HEK293 (cell line): ENCODE results near the gene SNCAIP.

Experiments
- EGR2 ChIP-seq: fragments of 450-650 bp; formaldehyde crosslinking; IDR thresholded peaks from 2 replicates; pipeline ENCODE4 v1.5.1; 2016; ENCODE audit warnings: low read depth, missing biosample characterization, missing genetic modification characterization
- FEZF1 ChIP-seq: fragments of 450-650 bp; formaldehyde crosslinking; IDR thresholded peaks from 2 replicates; pipeline ENCODE4 v1.5.1; 2016; ENCODE audit warnings: missing biosample characterization, missing genetic modification characterization
- HOXC10 ChIP-seq: sonication (generic); formaldehyde crosslinking; IDR thresholded peaks from 2 replicates; pipeline ENCODE4 v1.8.1; 2023; ENCODE audit warnings: mild to moderate bottlenecking, missing genetic modification reagents
- KLF16 ChIP-seq: fragments of 450-650 bp; formaldehyde crosslinking; IDR thresholded peaks from 2 replicates; pipeline ENCODE4 v1.5.1; 2017; ENCODE audit warnings: missing biosample characterization, missing genetic modification characterization
- SETDB1 ChIP-seq: IDR thresholded peaks from one replicate; pipeline ENCODE4 v1.6.1; 2017; ENCODE audit warnings: mild to moderate bottlenecking, low read length, moderate library complexity, mixed read lengths; ENCODE audit not compliant: insufficient read length
- ZBTB1 ChIP-seq: fragments of 450-650 bp; formaldehyde crosslinking; IDR thresholded peaks from 2 replicates; pipeline ENCODE4 v1.5.1; 2016; ENCODE audit warnings: missing biosample characterization, missing genetic modification characterization
- ZFP3 ChIP-seq: fragments of 450-650 bp; formaldehyde crosslinking; IDR thresholded peaks from 2 replicates; pipeline ENCODE4 v1.5.1; 2016; ENCODE audit warnings: low read depth, missing biosample characterization, missing genetic modification characterization
- ZIC2 ChIP-seq: fragments of 450-650 bp; formaldehyde crosslinking; IDR thresholded peaks from 2 replicates; pipeline ENCODE4 v1.5.1; 2016; ENCODE audit warnings: missing biosample characterization, missing genetic modification characterization
- ZNF121 ChIP-seq: fragments of 450-650 bp; formaldehyde crosslinking; IDR thresholded peaks from 2 replicates; pipeline ENCODE4 v1.5.1; 2016; ENCODE audit warnings: missing biosample characterization, missing genetic modification characterization
- ZNF132 ChIP-seq: fragments of 450-650 bp; formaldehyde crosslinking; IDR thresholded peaks from 2 replicates; pipeline ENCODE4 v1.5.1; 2017; ENCODE audit warnings: missing biosample characterization, missing genetic modification characterization, borderline replicate concordance
- ZNF140 ChIP-seq: fragments of 450-650 bp; formaldehyde crosslinking; IDR thresholded peaks from 2 replicates; pipeline ENCODE4 v1.5.1; 2016; ENCODE audit warnings: missing biosample characterization, missing genetic modification characterization
- ZNF169 ChIP-seq: fragments of 450-650 bp; formaldehyde crosslinking; IDR thresholded peaks from 2 replicates; pipeline ENCODE4 v1.5.1; 2016; ENCODE audit warnings: missing biosample characterization, missing genetic modification characterization
- ZNF214 ChIP-seq: fragments of 450-650 bp; formaldehyde crosslinking; IDR thresholded peaks from 2 replicates; pipeline ENCODE4 v1.5.1; 2017; ENCODE audit warnings: missing biosample characterization, mild to moderate bottlenecking, missing genetic modification characterization, borderline replicate concordance
- ZNF223 ChIP-seq: fragments of 450-650 bp; formaldehyde crosslinking; IDR thresholded peaks from 2 replicates; pipeline ENCODE4 v1.5.1; 2016; ENCODE audit warnings: missing biosample characterization, missing genetic modification characterization
- ZNF274 ChIP-seq, 2 experiments: fragments of 200-500 bp in 1 of 2; fragments of 450-650 bp in 1 of 2; sonication (Bioruptor generic) in 1 of 2; formaldehyde crosslinking in 1 of 2; IDR thresholded peaks; 2 replicates each; pipeline versions ENCODE4 v1.5.1 to v1.6.1; 2014 to 2016; ENCODE audit warnings: borderline replicate concordance in 1 of 2, inconsistent platforms in 1 of 2, low read length in 1 of 2, missing biosample characterization in 1 of 2, missing genetic modification characterization in 1 of 2
- ZNF311 ChIP-seq: fragments of 450-650 bp; formaldehyde crosslinking; IDR thresholded peaks from 2 replicates; pipeline ENCODE4 v1.5.1; 2017; ENCODE audit warnings: missing biosample characterization, missing genetic modification characterization, borderline replicate concordance
- ZNF416 ChIP-seq: fragments of 450-650 bp; formaldehyde crosslinking; IDR thresholded peaks from 2 replicates; pipeline ENCODE4 v1.5.1; 2016; ENCODE audit warnings: missing biosample characterization, missing genetic modification characterization
- ZNF423 ChIP-seq: fragments of 450-650 bp; formaldehyde crosslinking; IDR thresholded peaks from 2 replicates; pipeline ENCODE4 v1.5.1; 2016; ENCODE audit warnings: missing biosample characterization, missing genetic modification characterization
- ZNF555 ChIP-seq: fragments of 450-650 bp; formaldehyde crosslinking; conservative IDR thresholded peaks from 2 replicates; pipeline ENCODE4 v1.5.1; 2017; ENCODE audit warnings: missing biosample characterization, mild to moderate bottlenecking, missing genetic modification characterization, inconsistent platforms
- ZNF571 ChIP-seq: fragments of 450-650 bp; formaldehyde crosslinking; IDR thresholded peaks from 2 replicates; pipeline ENCODE4 v1.5.0; 2017; ENCODE audit warnings: missing biosample characterization, missing genetic modification characterization
- ZNF624 ChIP-seq: fragments of 450-650 bp; formaldehyde crosslinking; IDR thresholded peaks from 2 replicates; pipeline ENCODE4 v1.5.1; 2017; ENCODE audit warnings: missing biosample characterization, missing genetic modification characterization
- ZNF660 ChIP-seq: fragments of 450-650 bp; IDR thresholded peaks from 2 replicates; pipeline ENCODE4 v1.5.1; 2018; ENCODE audit warnings: missing biosample characterization, mild to moderate bottlenecking, missing genetic modification characterization
- ZNF707 ChIP-seq: fragments of 450-650 bp; formaldehyde crosslinking; IDR thresholded peaks from 2 replicates; pipeline ENCODE4 v1.5.1; 2016; ENCODE audit warnings: missing biosample characterization, missing genetic modification characterization
- TF ChIP-seq, protein P1 (sequence below): fragments of 450-650 bp; formaldehyde crosslinking; IDR thresholded peaks from 2 replicates; pipeline ENCODE4 v1.5.1; 2016; ENCODE audit warnings: missing biosample characterization, missing genetic modification characterization, low read depth
- TF ChIP-seq, protein P2 (sequence below): fragments of 450-650 bp; formaldehyde crosslinking; IDR thresholded peaks from 2 replicates; pipeline ENCODE4 v1.5.1; 2016; ENCODE audit warnings: missing biosample characterization, missing genetic modification characterization, low read depth
- TF ChIP-seq, protein P3 (sequence below): fragments of 450-650 bp; formaldehyde crosslinking; IDR thresholded peaks from 2 replicates; pipeline ENCODE4 v1.5.1; 2017; ENCODE audit warnings: missing biosample characterization, missing genetic modification characterization
- TF ChIP-seq, protein P4 (sequence below): fragments of 450-650 bp; formaldehyde crosslinking; conservative IDR thresholded peaks from 2 replicates; pipeline ENCODE4 v1.5.1; 2016; ENCODE audit warnings: low read depth, missing biosample characterization, missing genetic modification characterization
- TF ChIP-seq, protein P5 (sequence below): fragments of 450-650 bp; formaldehyde crosslinking; IDR thresholded peaks from 2 replicates; pipeline ENCODE4 v1.5.1; 2016; ENCODE audit warnings: missing biosample characterization, missing genetic modification characterization

The SNCAIP gene

DNA sequence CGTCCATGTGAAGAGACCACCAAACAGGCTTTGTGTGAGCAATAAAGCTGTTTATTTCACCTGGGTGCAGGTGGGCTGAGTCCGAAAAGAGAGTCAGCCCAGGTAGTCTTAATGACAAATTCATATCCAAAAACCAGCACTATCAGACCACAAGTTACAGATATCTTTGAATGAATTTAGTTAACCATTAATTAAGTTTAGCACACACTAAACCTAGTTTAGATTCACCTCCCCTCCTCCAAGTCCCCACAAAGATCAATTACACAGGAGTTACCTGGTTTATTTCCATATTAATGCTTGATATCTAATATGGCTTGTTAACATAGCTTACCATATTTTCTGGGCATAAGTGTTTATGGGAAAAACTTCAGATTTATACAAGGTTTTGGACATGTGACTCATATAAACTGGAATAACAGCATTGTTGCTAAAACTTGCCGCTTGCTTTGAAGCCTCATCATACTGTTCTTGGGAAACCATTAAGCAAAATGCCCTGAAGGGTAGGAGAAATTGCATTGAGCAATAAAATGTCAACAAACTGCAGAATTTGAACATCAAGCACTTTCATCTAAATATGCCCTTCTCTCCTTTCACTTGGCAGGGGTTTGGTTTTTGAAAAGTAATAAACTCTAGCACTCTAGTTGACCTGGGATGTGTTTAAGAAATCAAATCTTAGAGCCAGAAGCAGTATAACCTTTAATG is 166.9 kb downstream of the SNCAIP start (continued):
- TF ChIP-seq ZNF214 (tag by site-specific recombination) = no peak
- no peak for TF ChIP-seq ZIC2 (tag by site-specific recombination)
- no peak for TF ChIP-seq ZNF571 (tag by site-specific recombination)
- TF ChIP-seq ZNF274 (IDR thresholded peaks at IDR 0.05; ENCODE audit: low read length) = no peak
- no peak for TF ChIP-seq ZNF274 (tag by site-specific recombination; IDR thresholded peaks at IDR 0.05; ENCODE audit: borderline replicate concordance)
- no peak for TF ChIP-seq KLF16 (tag by site-specific recombination)
- TF ChIP-seq ZNF132 (tag by site-specific recombination) = no peak
- TF ChIP-seq, protein P1, sequence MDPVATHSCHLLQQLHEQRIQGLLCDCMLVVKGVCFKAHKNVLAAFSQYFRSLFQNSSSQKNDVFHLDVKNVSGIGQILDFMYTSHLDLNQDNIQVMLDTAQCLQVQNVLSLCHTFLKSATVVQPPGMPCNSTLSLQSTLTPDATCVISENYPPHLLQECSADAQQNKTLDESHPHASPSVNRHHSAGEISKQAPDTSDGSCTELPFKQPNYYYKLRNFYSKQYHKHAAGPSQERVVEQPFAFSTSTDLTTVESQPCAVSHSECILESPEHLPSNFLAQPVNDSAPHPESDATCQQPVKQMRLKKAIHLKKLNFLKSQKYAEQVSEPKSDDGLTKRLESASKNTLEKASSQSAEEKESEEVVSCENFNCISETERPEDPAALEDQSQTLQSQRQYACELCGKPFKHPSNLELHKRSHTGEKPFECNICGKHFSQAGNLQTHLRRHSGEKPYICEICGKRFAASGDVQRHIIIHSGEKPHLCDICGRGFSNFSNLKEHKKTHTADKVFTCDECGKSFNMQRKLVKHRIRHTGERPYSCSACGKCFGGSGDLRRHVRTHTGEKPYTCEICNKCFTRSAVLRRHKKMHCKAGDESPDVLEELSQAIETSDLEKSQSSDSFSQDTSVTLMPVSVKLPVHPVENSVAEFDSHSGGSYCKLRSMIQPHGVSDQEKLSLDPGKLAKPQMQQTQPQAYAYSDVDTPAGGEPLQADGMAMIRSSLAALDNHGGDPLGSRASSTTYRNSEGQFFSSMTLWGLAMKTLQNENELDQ (tag by site-specific recombination) = no peak
- TF ChIP-seq ZNF555 (tag by site-specific recombination) = no peak
- no peak for TF ChIP-seq ZNF707
- TF ChIP-seq, protein P2, sequence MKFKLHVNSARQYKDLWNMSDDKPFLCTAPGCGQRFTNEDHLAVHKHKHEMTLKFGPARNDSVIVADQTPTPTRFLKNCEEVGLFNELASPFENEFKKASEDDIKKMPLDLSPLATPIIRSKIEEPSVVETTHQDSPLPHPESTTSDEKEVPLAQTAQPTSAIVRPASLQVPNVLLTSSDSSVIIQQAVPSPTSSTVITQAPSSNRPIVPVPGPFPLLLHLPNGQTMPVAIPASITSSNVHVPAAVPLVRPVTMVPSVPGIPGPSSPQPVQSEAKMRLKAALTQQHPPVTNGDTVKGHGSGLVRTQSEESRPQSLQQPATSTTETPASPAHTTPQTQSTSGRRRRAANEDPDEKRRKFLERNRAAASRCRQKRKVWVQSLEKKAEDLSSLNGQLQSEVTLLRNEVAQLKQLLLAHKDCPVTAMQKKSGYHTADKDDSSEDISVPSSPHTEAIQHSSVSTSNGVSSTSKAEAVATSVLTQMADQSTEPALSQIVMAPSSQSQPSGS = no peak
- no peak for TF ChIP-seq ZNF416 (tag by site-specific recombination)
- peak; percentile 93 for TF ChIP-seq FEZF1
- TF ChIP-seq ZNF121 (tag by site-specific recombination) = no peak
- no peak for TF ChIP-seq ZNF423 (tag by site-specific recombination)
- no peak for TF ChIP-seq ZNF660 (tag by site-specific recombination)
- TF ChIP-seq, protein P3, sequence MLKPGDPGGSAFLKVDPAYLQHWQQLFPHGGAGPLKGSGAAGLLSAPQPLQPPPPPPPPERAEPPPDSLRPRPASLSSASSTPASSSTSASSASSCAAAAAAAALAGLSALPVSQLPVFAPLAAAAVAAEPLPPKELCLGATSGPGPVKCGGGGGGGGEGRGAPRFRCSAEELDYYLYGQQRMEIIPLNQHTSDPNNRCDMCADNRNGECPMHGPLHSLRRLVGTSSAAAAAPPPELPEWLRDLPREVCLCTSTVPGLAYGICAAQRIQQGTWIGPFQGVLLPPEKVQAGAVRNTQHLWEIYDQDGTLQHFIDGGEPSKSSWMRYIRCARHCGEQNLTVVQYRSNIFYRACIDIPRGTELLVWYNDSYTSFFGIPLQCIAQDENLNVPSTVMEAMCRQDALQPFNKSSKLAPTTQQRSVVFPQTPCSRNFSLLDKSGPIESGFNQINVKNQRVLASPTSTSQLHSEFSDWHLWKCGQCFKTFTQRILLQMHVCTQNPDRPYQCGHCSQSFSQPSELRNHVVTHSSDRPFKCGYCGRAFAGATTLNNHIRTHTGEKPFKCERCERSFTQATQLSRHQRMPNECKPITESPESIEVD (tag by site-specific recombination) = peak; percentile 97
- TF ChIP-seq ZNF624 (tag by site-specific recombination) = no peak
- no peak for TF ChIP-seq ZBTB1
- TF ChIP-seq ZFP3 = no peak
- TF ChIP-seq HOXC10 = no peak
- TF ChIP-seq, protein P4, sequence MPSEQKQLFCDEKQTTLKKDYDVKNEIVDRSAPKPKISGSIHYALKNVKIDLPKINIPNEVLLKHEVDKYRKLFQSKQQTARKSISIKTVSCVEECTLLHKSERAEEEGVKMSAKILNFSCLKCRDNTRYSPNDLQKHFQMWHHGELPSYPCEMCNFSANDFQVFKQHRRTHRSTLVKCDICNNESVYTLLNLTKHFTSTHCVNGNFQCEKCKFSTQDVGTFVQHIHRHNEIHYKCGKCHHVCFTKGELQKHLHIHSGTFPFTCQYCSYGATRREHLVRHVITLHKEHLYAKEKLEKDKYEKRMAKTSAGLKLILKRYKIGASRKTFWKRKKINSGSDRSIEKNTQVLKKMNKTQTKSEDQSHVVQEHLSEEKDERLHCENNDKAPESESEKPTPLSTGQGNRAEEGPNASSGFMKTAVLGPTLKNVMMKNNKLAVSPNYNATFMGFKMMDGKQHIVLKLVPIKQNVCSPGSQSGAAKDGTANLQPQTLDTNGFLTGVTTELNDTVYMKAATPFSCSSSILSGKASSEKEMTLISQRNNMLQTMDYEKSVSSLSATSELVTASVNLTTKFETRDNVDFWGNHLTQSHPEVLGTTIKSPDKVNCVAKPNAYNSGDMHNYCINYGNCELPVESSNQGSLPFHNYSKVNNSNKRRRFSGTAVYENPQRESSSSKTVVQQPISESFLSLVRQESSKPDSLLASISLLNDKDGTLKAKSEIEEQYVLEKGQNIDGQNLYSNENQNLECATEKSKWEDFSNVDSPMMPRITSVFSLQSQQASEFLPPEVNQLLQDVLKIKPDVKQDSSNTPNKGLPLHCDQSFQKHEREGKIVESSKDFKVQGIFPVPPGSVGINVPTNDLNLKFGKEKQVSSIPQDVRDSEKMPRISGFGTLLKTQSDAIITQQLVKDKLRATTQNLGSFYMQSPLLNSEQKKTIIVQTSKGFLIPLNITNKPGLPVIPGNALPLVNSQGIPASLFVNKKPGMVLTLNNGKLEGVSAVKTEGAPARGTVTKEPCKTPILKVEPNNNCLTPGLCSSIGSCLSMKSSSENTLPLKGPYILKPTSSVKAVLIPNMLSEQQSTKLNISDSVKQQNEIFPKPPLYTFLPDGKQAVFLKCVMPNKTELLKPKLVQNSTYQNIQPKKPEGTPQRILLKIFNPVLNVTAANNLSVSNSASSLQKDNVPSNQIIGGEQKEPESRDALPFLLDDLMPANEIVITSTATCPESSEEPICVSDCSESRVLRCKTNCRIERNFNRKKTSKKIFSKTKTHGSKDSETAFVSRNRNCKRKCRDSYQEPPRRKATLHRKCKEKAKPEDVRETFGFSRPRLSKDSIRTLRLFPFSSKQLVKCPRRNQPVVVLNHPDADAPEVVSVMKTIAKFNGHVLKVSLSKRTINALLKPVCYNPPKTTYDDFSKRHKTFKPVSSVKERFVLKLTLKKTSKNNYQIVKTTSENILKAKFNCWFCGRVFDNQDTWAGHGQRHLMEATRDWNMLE (tag by site-specific recombination) = no peak
- no peak for TF ChIP-seq ZNF169 (tag by site-specific recombination)
- no peak for TF ChIP-seq ZNF140
- no peak for TF ChIP-seq ZNF311
- no peak for TF ChIP-seq EGR2 (tag by site-specific recombination)
- no peak for TF ChIP-seq ZNF223 (tag by site-specific recombination)
- no peak for TF ChIP-seq SETDB1
- TF ChIP-seq, protein P5, sequence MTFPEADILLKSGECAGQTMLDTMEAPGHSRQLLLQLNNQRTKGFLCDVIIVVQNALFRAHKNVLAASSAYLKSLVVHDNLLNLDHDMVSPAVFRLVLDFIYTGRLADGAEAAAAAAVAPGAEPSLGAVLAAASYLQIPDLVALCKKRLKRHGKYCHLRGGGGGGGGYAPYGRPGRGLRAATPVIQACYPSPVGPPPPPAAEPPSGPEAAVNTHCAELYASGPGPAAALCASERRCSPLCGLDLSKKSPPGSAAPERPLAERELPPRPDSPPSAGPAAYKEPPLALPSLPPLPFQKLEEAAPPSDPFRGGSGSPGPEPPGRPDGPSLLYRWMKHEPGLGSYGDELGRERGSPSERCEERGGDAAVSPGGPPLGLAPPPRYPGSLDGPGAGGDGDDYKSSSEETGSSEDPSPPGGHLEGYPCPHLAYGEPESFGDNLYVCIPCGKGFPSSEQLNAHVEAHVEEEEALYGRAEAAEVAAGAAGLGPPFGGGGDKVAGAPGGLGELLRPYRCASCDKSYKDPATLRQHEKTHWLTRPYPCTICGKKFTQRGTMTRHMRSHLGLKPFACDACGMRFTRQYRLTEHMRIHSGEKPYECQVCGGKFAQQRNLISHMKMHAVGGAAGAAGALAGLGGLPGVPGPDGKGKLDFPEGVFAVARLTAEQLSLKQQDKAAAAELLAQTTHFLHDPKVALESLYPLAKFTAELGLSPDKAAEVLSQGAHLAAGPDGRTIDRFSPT = no peak
